HCT116 (cell line): Measurements from ENCODE around the gene CTDNEP1. TPM values are rescaled to one million over a fixed set of nuclear protein-coding genes. Genes with fewer than 3 reads are reported as not detected.

Source experiments
- ATAC-seq: fragments of 200-7000 bp; cut with Tn5 transposase; 2 replicates; pipeline ENCODE4 v1.9.1; 2020; ENCODE audit warnings: mild to moderate bottlenecking, moderate library complexity
- BruUV-seq: library from RNA; stranded (reverse); fragments of 400-500 nt; replicated peaks from 2 replicates; lab custom pipeline; 2021; lab: Mats Ljungman, UMichigan
- CTCF ChIA-PET: fragments of 300-600 bp; sonication (Branson Sonifier 250); formaldehyde crosslinking; loops from one replicate; lab custom pipeline; 2021; ENCODE audit warnings: antibody characterized with exemption; lab: Charles Lee
- POLR2A ChIA-PET: fragments of 300-600, 350-600 bp; sonication (Branson Sonifier 250); formaldehyde crosslinking; loops from one replicate; lab custom pipeline; 2021; ENCODE audit warnings: antibody characterized with exemption; lab: Charles Lee
- RAD21 ChIA-PET, 2 experiments: fragments of 300-600 bp; sonication (Branson Sonifier 250); formaldehyde crosslinking; loops; one replicate each; lab custom pipeline; 2023; ENCODE audit warnings: low total read pairs in 2 of 2; ENCODE audit not compliant: uncharacterized antibody in 2 of 2, unreplicated experiment in 2 of 2, low non-redundant PET in 1 of 2; lab: Charles Lee
- DNase-seq: peaks from one replicate; pipeline ENCODE4 v3.0.0-alpha.2; 2010; ENCODE audit warnings: low read depth, low spot score
- H2AFZ ChIP-seq: fragments of 200-600 bp; shearing (Covaris generic), sonication (generic); 2 replicates; pipeline ENCODE4 v1.6.1; 2017; ENCODE audit warnings: low read depth, mixed run types, mixed read lengths, antibody characterized with exemption, low read length; ENCODE audit not compliant: poor library complexity, severe bottlenecking
- H3K27ac ChIP-seq: 2 replicates; pipeline ENCODE4 v1.5.1; 2012; ENCODE audit warnings: low read depth, low read length
- H3K27me3 ChIP-seq: fragments of 200-600 bp; sonication (generic); 2 replicates; pipeline ENCODE4 v1.6.1; 2016; ENCODE audit warnings: mixed run types, low read length, mixed read lengths; ENCODE audit not compliant: insufficient read depth
- H3K36me3 ChIP-seq, 2 experiments: fragments of 200-500 bp in 1 of 2; fragments of 200-600 bp in 1 of 2; sonication (Bioruptor generic) in 1 of 2; sonication (generic) in 1 of 2; 2 replicates each; pipeline versions ENCODE4 v1.5.1 to v1.6.1; 2014 to 2016; ENCODE audit warnings: low read length in 2 of 2, inconsistent platforms in 1 of 2, mixed read lengths in 1 of 2, mixed run types in 1 of 2; ENCODE audit not compliant: insufficient read depth in 2 of 2, control insufficient read depth in 1 of 2
- H3K4me1 ChIP-seq, 2 experiments: fragments of 200-600 bp in 1 of 2; sonication (generic) in 1 of 2; 2 replicates each; pipeline versions ENCODE4 v1.5.1 to v1.6.1; 2012 to 2017; ENCODE audit warnings: low read length in 2 of 2, inconsistent platforms in 1 of 2, mild to moderate bottlenecking in 1 of 2, mixed read lengths in 1 of 2, mixed run types in 1 of 2, moderate library complexity in 1 of 2; ENCODE audit not compliant: insufficient read depth in 2 of 2, control insufficient read depth in 1 of 2
- H3K4me2 ChIP-seq: fragments of 200-600 bp; sonication (generic); 2 replicates; pipeline ENCODE4 v1.6.1; 2017; ENCODE audit warnings: mixed run types, low read length, mixed read lengths
- H3K4me3 ChIP-seq, 2 experiments: fragments of 200-600 bp in 1 of 2; sonication (generic) in 1 of 2; replicated peaks in 1 of 2; 2 replicates each; pipeline ENCODE4 v1.5.1; 2011 to 2016; ENCODE audit warnings: low read length in 2 of 2, control low read depth in 1 of 2, low read depth in 1 of 2, mild to moderate bottlenecking in 1 of 2, mixed read lengths in 1 of 2, mixed run types in 1 of 2
- H3K79me2 ChIP-seq: fragments of 200-600 bp; sonication (generic); 2 replicates; pipeline ENCODE4 v1.6.1; 2017; ENCODE audit warnings: mild to moderate bottlenecking, mixed run types, low read length, moderate library complexity, mixed read lengths; ENCODE audit not compliant: insufficient read depth
- H3K9ac ChIP-seq: fragments of 200-600 bp; sonication (generic); 2 replicates; pipeline ENCODE4 v1.6.1; 2016; ENCODE audit warnings: low read length, mixed read lengths
- H3K9me2 ChIP-seq: fragments of 200-600 bp; sonication (generic), shearing (Covaris generic); 2 replicates; pipeline ENCODE4 v1.6.1; 2017; ENCODE audit warnings: mixed run types, mild to moderate bottlenecking, moderate library complexity; ENCODE audit not compliant: insufficient read depth
- H3K9me3 ChIP-seq, 2 experiments: fragments of 200-500 bp in 1 of 2; fragments of 200-600 bp in 1 of 2; sonication (Bioruptor generic) in 1 of 2; sonication (generic) in 1 of 2; 2 replicates each; pipeline ENCODE4 v1.6.1; 2014 to 2017; ENCODE audit warnings: low read length in 2 of 2, mixed read lengths in 2 of 2, inconsistent platforms in 1 of 2, low read depth in 1 of 2, mild to moderate bottlenecking in 1 of 2, mixed run types in 1 of 2, moderate library complexity in 1 of 2; ENCODE audit not compliant: control insufficient read depth in 1 of 2, insufficient read depth in 1 of 2
- H4K20me1 ChIP-seq: fragments of 200-600 bp; sonication (generic), shearing (Covaris generic); 2 replicates; pipeline ENCODE4 v1.6.1; 2017; ENCODE audit warnings: mixed run types, mild to moderate bottlenecking, moderate library complexity; ENCODE audit not compliant: insufficient read depth
- ATF3 ChIP-seq: IDR thresholded peaks from 2 replicates; pipeline ENCODE4 v1.6.1; 2012
- CBX3 ChIP-seq: IDR thresholded peaks from 2 replicates; pipeline ENCODE4 v1.6.1; 2012; ENCODE audit warnings: low read depth
- CEBPB ChIP-seq: IDR thresholded peaks from 2 replicates; pipeline ENCODE4 v1.6.1; 2012; ENCODE audit warnings: low read depth
- EGR1 ChIP-seq: IDR thresholded peaks from 2 replicates; pipeline ENCODE4 v1.6.1; 2012; ENCODE audit warnings: low read depth
- ELF1 ChIP-seq: IDR thresholded peaks from 2 replicates; pipeline ENCODE4 v1.6.1; 2012; ENCODE audit warnings: low read depth, borderline replicate concordance
- EZH2 ChIP-seq: fragments of 200-600 bp; sonication (generic); IDR thresholded peaks from 2 replicates; pipeline ENCODE4 v1.6.1; 2017; ENCODE audit warnings: antibody characterized with exemption, mixed run types
- EZH2phosphoT487 ChIP-seq: fragments of 200-600 bp; IDR thresholded peaks from 2 replicates; pipeline ENCODE4 v1.6.1; 2018; ENCODE audit warnings: antibody characterized with exemption, borderline replicate concordance
- FOSL1 ChIP-seq: IDR thresholded peaks from 2 replicates; pipeline ENCODE4 v1.6.1; 2012; ENCODE audit warnings: low read depth
- JUND ChIP-seq: IDR thresholded peaks from 2 replicates; pipeline ENCODE4 v1.6.1; 2012
- POLR2AphosphoS5 ChIP-seq: IDR thresholded peaks from 2 replicates; pipeline ENCODE4 v1.6.1; 2011; ENCODE audit warnings: mild to moderate bottlenecking, low read depth, low read length, moderate library complexity
- RAD21 ChIP-seq: IDR thresholded peaks from 2 replicates; pipeline ENCODE4 v1.6.1; 2012; ENCODE audit warnings: low read depth, mild to moderate bottlenecking
- REST ChIP-seq: IDR thresholded peaks from 2 replicates; pipeline ENCODE4 v1.6.1; 2012; ENCODE audit warnings: low read depth
- SIN3A ChIP-seq: IDR thresholded peaks from 2 replicates; pipeline ENCODE4 v1.6.1; 2012; ENCODE audit warnings: low read depth
- SP1 ChIP-seq: IDR thresholded peaks from 2 replicates; pipeline ENCODE4 v1.6.1; 2012; ENCODE audit warnings: low read depth
- SRF ChIP-seq: IDR thresholded peaks from 2 replicates; pipeline ENCODE4 v1.6.1; 2012; ENCODE audit warnings: low read depth
- TCF7L2 ChIP-seq: IDR thresholded peaks from 2 replicates; pipeline ENCODE4 v1.7.0; 2011; ENCODE audit warnings: borderline replicate concordance, inconsistent platforms; ENCODE audit not compliant: insufficient read depth, insufficient read length; ENCODE audit errors: extremely low read depth
- ZBTB33 ChIP-seq: IDR thresholded peaks from 2 replicates; pipeline ENCODE4 v1.6.1; 2011; ENCODE audit warnings: mild to moderate bottlenecking, low read length, moderate library complexity; ENCODE audit not compliant: insufficient replicate concordance; ENCODE audit errors: extremely low read depth
- ZFX ChIP-seq: fragments of 450-650 bp; IDR thresholded peaks from 2 replicates; pipeline ENCODE4 v1.6.1; 2017
- ZNF274 ChIP-seq: fragments of 200-500 bp; sonication (Bioruptor generic); IDR thresholded peaks from 2 replicates; pipeline ENCODE4 v1.6.1; 2014; ENCODE audit warnings: mild to moderate bottlenecking, low read depth, low read length, inconsistent platforms
- intact Hi-C: fragments of 100-400 bp; cut with micrococcal nuclease; formaldehyde crosslinking; loops from 2 replicates; pipeline ENCODE4 v1.10.0; 2022
- total RNA-seq: library from RNA; stranded (reverse); gene quantifications from one replicate; pipeline ENCODE4 v1.2.1, GENCODE V29; 2021; ENCODE audit not compliant: unreplicated experiment

Gene CTDNEP1
- total RNA-seq, 1 experiment from 2014 or later = 143 TPM

- ATAC-seq (peak; percentile 48), DNase-seq (peak; percentile 83)
- no peaks in the 10 kb centered on the region for H3K9me3 ChIP-seq
- H3K36me3 ChIP-seq = peaks cover 19 to 37% of the 10 kb centered on the region in 2 experiments; a peak in 3 of 4 replicates
- ChIA-PET RAD21 (interaction anchor here (0.6 to 1.3 kb wide), 2 partner anchors 21 kb away, joined by 3 to 5 read pairs; no protein-coding TSS in a partner anchor), POLR2A (interaction anchor here (1.0 to 2.9 kb wide), 10 partner anchors 8 to 87 kb away, joined by 3 to 13 read pairs (median 4); partner anchors contain the start of genes ACADVL, CTDNEP1, DLG4 and DVL2), CTCF (interaction anchor here (0.7 to 1.6 kb wide), 3 partner anchors 9 to 196 kb away, joined by 3 to 5 read pairs (median 4); partner anchors contain the start of gene CTDNEP1)
- H3K4me3 ChIP-seq = peak within 1 kb of the TSS; percentile 93 to 97
- no peaks in the 10 kb centered on the region for H3K9me2 ChIP-seq
- H3K9ac ChIP-seq = peak within 1 kb of the TSS; percentile 85
- peak within 1 kb of the TSS; percentile 79 for H3K4me2 ChIP-seq
- H3K27ac ChIP-seq = peak within 1 kb of the TSS; percentile 92
- H3K4me1 ChIP-seq = peaks cover 22 to 42% of the 10 kb centered on the region in 2 experiments
- no peaks in the 10 kb centered on the region for H4K20me1 ChIP-seq
- BruUV-seq = no TSS peak
- H2AFZ ChIP-seq = no peak within 1 kb of the TSS
- H3K27me3 ChIP-seq = no peaks in the 10 kb centered on the region
- peaks cover 49% of the 10 kb centered on the region for H3K79me2 ChIP-seq
- intact Hi-C loops = no loop called here
- TF ChIP-seq RAD21 (no peak), ELF1 (peak; percentile 59; the same call in 1 of the 2 replicates), REST (no peak), SIN3A (no peak), CBX3 (no peak), POLR2AphosphoS5 (no peak; the same call in none of the 2 replicates), ZBTB33 (no peak), JUND (no peak), SRF (no peak), ATF3 (no peak), CEBPB (no peak), ZNF274 (no peak), EZH2phosphoT487 (no peak), SP1 (peak; percentile 39; the same call in 1 of the 2 replicates), FOSL1 (no peak), EGR1 (peak; percentile 71), EZH2 (no peak), TCF7L2 (peak; percentile 32), ZFX (peak; percentile 55)
These were observed 9.5 kb downstream of the CTDNEP1 start, which contains the start of gene GABARAP for GRCh38 chr17:7241783-7242716. Gene GABARAP (minus strand): TSS chr17:7242449. CDS start chr17:7242330, 119 bp downstream.
